GM11168 (cell line): ENCODE data around the gene HSDL1.
"Not testable (repeated sequence)": the region's sequence is repeated elsewhere in the genome, so short reads cannot be mapped to it uniquely, and the experiment has no call there.

Experiments
- in situ Hi-C: fragments of 300-500 bp; cut with MboI; formaldehyde crosslinking; loops from one replicate; pipeline ENCODE4 v1.12.0; 2022; ENCODE audit warnings: low sequenced_read_pairs; ENCODE audit not compliant: unreplicated experiment

The HSDL1 gene

GRCh38 chr16:84111949-84112348 is 33.0 kb downstream of the HSDL1 start:
- in situ Hi-C loops: not testable (repeated sequence)

GRCh38 chr16:84111525-84111924 is 33.5 kb downstream of the HSDL1 start:
- in situ Hi-C loops: no loop called here

DNA sequence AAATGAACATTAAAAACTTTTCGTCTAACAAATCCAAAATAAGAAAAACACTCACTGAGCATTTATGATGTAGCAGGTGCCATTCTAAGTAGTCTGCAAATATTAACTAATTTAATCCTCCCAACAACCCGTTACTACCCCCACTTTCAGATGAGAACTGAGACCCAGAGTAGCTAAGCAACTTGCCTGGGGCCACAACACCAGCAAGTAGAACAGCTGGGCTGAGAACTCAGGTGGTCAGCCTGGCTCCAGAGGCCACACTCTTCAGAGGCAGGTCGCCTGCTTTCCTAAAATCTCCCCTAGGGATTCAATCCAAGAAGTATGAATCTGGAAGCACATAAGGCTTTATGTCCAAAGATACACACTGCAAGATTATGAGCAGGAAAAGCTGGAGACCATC is 34.5 kb downstream of the HSDL1 start:
- in situ Hi-C loops: no loop called here

- in situ Hi-C loops: no loop called here
Observed at GRCh38 chr16:84109598-84110335, 35.2 kb downstream of the HSDL1 start.

- in situ Hi-C loops: no loop called here
Observed at GRCh38 chr16:84107921-84108320, 37.1 kb downstream of the HSDL1 start.

DNA sequence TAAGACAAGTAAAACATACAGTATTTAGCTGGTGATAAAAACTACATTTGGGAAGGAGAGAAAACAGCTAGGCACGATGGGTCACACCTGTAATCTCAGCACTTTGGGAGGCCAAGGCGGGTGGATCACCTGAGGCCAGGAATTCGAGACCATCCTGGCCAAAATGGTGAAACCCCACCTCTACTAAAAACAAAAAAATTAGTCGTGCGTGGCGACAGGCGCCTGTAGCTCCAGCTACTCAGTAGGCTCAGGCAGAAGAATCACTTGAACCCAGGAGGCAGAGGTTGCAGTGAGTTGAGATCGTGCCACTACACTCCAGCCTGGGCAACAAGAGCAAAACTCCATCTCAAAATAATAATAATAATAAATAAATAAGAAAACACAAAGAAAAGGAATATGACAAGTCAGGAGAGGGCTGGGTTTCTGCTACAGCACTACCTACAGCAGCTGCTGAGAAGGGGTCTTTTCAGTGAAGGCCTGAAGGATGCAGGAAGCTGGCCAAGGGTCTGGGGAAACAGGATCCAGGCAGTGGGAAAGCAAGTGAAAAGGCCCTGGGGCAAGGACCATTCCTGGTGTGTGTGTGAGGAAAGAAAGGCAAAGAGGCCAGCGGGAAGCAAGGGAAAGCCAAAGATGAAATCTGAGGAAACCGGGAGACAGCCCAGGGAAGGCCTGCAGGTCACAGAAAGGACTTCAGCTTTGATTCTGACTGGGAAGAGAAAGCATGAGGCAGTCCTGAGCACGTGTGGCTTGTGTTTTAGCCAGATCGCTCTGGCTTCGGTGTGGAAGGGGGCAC is 38.8 kb downstream of the HSDL1 start:
- in situ Hi-C loops: no loop called here

GRCh38 chr16:84105301-84105815 is 39.6 kb downstream of the HSDL1 start:
- in situ Hi-C loops: no loop called here

DNA sequence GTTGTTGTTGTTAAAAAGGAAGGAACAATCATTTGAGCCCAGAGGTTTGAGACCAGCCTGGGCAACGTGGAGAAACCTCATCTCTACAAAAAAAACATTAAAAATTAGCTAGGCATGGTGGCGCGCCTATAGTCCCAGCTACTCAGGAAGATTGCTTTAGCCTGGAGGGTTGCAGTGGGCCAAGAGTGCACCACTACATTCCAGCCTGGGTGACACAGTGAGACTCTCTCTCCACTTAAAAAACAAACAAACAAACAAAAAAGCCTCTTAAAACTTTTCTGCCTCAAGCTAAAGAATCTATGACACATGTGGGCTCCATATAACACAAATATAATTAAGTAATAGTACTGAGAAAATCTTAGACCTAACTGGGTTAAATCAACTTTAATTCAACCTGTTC is 40.7 kb downstream of the HSDL1 start:
- in situ Hi-C loops: no loop called here

GRCh38 chr16:84103678-84104077 is 41.3 kb downstream of the HSDL1 start:
- in situ Hi-C loops: no loop called here

DNA sequence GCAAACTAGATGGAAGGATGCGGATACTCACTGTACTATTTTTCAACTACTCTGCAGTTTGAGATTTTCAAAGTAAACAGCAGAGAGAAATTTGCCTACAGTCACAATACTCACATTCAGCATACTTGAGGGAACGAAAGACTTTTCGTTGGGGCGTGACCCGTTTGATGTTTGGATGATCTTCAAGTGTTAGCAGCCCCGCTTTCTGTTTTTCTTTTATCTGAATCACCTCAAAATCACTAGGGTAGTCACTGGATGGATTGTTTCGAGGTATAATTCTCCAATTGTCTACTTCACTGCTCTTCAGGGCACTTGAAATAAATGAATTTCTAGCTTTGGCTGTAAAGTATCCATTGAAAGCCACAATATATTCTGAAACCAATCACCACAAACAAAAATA is 46.0 kb downstream of the HSDL1 start:
- in situ Hi-C loops: no loop called here

GRCh38 chr16:84096447-84097005 is 48.5 kb downstream of the HSDL1 start:
- in situ Hi-C loops: no loop called here

GRCh38 chr16:84095466-84095865 is 49.5 kb downstream of the HSDL1 start:
- in situ Hi-C loops: no loop called here

DNA sequence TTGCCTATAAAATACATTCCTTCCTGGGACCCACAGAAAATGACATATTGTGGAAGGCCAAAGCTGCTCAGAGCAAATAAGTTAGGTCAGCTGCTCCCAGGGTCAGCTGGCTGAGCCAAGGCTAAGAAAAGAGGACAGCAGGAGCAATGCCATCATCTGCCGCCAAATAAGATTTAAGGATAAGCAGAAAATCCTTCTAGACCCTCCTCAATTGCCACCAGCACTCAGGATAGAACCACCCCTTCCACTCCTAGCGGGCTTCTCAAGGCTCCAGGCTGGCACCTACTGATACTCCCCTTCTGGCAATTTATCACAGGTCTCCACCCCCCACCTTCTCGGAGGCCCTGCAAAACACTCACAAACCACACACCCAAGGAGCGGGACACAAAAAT is 51.1 kb downstream of the HSDL1 start:
- in situ Hi-C loops: no loop called here

GRCh38 chr16:84093120-84093878 is 51.7 kb downstream of the HSDL1 start:
- in situ Hi-C loops: no loop called here

DNA sequence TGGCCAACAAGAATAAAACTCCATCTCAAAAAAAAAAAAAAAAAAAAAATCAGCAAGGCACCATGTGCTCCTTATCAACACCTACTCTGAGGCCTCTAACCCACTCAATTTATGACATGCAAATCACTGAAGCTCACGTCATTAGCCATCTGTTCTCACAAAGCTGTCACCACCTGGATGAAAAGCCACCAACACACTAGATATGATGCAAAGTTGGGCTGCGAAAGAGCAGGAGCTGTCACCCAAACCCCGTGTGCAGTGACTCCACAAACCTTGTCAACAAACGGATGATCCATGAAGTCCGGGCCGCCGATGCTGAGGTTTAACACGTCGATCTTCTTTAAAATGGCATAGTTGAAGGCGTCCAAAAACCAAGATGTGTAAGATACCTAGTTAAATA is 53.5 kb downstream of the HSDL1 start:
- in situ Hi-C loops: no loop called here

- in situ Hi-C loops: no loop called here
Observed at GRCh38 chr16:84090211-84090610, 54.8 kb downstream of the HSDL1 start.

GRCh38 chr16:84088695-84089395 is 56.1 kb downstream of the HSDL1 start:
- in situ Hi-C loops: loop anchor here (5.0 kb wide), 1 partner anchor 88 kb away; no protein-coding TSS in a partner anchor

DNA sequence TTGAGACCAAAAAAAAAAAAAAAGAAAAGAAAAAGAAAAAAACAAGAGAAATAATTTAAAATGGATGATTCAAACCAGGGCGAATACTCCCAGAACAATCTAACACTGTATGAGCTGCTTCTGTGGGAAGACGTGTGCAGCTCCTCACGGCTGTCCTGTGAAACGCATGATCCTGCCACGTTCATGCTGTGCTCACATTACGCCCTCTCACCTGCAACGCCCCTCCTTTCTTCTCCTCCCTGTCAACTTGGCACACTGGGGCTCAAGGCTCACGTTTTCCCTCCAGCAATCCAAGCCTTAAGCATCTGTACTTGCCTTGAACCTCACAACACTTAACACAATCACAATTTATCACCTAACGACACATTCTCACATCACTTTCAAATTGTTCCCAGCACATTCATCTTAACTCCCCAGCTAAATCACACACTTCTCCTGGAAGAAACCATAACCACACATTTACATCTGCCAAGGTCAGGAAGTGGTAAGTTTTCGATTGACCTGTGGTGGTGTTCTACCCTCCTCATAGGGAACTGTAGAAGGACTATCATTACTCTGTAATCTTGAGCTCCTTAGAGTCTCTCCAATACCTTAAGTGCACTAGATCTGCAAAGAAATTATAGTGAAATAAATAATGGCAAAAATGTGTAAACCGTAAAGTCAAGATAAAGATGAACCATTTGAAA is 57.4 kb downstream of the HSDL1 start:
- in situ Hi-C loops: loop anchor here (5.0 kb wide), 1 partner anchor 90 kb away; no protein-coding TSS in a partner anchor

- in situ Hi-C loops: loop anchor here (5.0 kb wide), 1 partner anchor 90 kb away; no protein-coding TSS in a partner anchor
Observed at GRCh38 chr16:84087001-84087400, 58.0 kb downstream of the HSDL1 start.
